HG02610 (cell line): ENCODE measurements around the gene TRIM23.
A peak's percentile ranks its signal among the peaks of the same experiment; 100 is the strongest.

ENCODE experiments used
- ATAC-seq: cut with Tn5 transposase; IDR thresholded peaks from one replicate; pipeline ENCODE4 v1.9.1; 2021; ENCODE audit warnings: mild to moderate bottlenecking, moderate library complexity; ENCODE audit not compliant: unreplicated experiment

TRIM23 gene

DNA sequence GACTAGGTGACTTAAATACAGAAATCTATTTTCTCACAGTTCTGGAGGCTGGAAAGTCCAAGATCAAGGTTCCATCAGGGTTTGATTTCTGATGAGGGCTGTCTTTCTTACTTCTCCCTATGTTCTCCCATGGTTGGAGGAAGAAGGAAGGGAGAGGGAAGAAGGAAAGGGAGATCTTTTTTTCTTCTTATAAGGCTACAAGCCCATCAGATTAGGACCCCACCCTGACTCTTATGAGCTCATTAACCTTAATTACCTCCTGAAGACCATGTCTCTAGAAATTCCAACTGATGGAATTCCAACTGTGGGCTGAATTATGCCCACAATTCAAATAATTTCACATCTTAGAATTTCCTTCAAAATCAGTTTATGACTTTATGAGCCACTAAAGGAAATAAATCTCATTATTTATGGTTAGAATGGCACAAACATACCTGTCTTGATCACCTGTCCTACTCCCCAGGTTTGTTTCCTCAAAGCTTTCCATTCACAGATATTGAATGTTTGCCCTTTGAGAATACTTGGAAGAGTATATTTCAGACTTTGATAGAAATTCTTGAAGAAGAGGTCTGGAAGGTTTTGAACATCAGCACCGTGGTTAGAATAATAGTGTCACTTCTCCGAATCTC is 53.4 kb downstream of the TRIM23 start:
- ATAC-seq, result no peak

GRCh38 chr5:65566505-65566904 is 57.6 kb downstream of the TRIM23 start:
- no peak for ATAC-seq

- no peak for ATAC-seq
Observed at GRCh38 chr5:65563777-65564176, 60.4 kb downstream of the TRIM23 start.

DNA sequence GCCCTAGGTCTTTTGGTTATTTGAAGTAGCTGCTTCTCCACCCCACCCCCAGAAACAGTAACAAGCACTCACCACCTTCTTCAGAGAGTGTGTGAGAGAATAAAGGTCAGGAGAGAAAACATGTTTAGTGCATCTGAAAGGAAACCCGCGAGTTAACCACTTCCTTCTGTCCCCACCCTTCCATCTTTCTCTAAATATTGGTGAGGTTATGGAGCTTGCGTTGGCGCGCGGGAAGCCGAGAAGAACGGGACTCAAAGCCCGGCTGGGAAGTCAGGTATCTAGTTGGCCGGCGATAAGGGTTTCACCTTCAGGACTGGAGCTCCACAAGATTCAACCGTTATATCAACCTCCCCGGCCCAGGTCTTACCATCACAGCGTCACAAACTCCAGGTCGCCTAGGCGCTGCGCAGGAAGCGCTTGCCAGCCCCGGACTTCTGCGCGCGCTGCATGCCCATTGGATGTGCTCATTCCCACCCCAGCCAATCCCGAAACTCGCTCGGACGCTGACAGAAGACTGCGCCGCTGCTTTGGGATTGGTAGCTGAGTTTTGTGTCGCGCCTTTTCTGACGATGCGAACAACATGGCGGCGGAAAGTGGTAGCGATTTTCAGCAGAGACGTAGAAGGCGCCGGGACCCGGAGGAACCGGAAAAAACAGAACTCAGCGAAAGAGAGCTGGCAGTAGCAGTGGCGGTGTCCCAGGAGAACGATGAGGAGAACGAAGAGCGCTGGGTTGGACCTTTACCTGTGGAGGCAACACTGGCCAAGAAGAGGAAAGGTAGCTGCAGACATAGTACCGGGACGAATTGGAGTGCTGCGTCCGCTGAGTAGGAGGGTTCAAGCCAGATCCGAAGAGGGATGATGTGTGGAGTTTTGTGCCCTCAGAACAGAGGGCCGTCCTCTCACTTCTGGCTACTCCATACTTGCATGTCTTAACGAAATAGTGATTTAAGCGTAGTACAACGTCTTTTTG is 61.1 kb downstream of the TRIM23 start, which contains the start of the genes CENPK and PPWD1:
Gene CENPK (minus strand): TSS at position 438 of the 971 bp plus-strand sequence. CDS start 8,261 bp downstream, outside the sequence.
Gene PPWD1 (plus strand): TSS at position 566 of the 971 bp plus-strand sequence. CDS start 15 bp downstream, at position 581.
- peak; percentile 98 for ATAC-seq

DNA sequence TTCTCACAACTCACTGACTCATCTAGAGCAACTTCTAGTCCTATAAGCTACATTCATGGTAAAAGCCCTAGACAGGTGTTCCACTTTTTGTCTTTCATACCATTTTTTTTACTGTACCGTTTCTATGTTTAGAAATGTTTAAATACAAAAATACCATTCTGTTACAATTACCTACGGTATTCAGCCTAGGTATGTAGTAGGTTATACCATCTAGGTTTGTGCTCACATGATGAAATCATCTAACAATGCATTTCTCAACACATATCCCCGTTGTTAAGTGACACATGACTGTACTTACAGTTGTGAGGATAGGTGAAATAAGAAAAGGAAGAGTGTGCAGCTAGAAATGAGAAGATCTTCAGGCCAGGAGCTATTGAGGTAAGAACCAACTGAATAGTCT is 67.4 kb downstream of the TRIM23 start:
- no peak for ATAC-seq

DNA sequence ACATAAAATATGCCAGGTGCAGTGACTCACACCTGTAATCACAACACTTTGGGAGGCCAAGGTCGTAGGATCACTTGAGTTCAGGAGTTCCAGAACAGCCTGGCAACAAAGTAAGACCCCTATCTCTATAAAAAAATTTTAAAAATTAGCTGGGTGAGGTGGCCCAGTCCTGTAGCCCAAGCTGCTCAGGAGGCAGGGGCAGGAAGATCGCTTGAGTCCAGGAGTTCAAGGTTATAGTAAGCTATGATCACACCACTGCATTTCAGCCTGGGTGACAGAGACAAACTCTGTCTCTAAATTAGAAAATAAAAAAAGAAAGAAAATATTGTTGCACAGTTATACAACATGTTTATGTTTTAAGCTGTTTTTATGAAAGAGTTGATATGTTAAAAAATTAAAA is 68.0 kb downstream of the TRIM23 start:
- no peak for ATAC-seq

DNA sequence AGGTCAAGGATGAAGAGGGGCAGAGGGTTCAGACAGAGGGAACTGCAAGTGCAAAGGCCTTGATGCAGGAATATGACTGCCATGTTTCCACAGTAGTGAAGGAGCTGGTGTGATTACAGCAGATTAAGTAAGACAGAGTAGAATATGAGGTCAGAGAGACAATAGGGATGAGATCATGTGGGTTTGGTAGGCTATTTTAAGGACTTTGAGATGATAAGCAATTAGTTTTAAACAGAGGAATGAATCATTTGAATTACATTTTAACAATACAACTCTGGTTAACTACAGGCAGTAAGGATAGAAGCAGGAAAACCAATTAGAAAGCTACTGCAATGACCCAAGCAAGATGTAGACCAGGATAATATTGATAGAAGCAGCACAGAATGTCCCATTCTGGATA is 68.8 kb downstream of the TRIM23 start:
- no peak for ATAC-seq

- no peak for ATAC-seq
Observed at GRCh38 chr5:65553941-65554340, 70.2 kb downstream of the TRIM23 start.

DNA sequence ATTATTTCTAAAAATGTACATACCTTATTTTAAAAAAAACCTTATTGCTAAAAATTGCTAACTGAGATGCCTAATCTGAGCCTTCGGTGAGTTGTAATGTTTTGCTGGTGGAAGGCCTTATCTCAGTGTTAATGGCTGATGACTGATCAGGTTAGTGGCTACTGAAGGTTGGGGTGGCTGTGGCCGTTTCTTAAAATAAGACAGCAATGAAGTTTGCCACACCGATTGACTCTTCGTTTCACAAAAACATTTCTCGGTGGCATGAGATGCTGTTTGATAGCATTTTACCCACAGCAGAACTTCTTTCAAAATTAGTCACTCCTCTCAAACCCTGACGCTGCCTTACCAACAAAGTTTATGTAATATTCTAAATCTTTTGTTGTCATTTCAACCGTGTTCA is 75.9 kb downstream of the TRIM23 start:
- ATAC-seq, result no peak

DNA sequence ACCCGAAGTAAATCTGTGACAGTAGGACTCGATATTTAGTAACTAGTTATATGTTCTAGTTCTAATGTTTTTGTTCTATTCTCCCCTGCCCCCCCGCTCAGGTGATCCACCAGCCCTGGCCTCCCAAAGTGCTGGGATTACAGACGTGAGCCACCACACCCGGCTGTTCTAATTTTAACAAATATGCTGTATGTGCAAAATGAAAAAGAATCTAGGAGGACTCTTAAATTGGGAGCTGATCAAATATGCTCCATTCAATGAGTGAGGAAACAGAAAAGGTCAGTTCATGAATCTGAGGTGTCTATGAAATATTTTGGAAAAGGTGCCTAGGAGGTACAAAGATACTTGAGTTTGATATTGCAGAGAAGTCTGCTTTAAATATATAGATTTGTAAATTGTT is 78.0 kb downstream of the TRIM23 start:
- no peak for ATAC-seq

DNA sequence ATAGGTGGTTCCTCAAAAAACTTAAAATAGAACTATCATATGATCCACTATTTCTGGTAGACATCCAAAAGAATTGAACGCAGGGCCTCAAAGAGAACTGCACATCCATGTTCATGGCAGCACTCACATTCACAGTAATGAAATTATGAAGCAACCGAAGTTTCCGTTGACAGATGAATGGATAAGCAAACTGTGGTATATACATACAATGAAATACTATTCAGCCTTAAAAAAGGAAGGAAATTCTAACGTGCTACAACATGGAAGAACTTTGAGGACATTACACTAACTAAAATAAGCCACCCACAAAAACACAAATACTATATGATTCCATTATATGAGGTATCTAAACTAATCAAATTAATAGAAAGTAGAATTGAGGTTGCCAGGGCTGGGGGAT is 79.7 kb downstream of the TRIM23 start:
- no peak for ATAC-seq

DNA sequence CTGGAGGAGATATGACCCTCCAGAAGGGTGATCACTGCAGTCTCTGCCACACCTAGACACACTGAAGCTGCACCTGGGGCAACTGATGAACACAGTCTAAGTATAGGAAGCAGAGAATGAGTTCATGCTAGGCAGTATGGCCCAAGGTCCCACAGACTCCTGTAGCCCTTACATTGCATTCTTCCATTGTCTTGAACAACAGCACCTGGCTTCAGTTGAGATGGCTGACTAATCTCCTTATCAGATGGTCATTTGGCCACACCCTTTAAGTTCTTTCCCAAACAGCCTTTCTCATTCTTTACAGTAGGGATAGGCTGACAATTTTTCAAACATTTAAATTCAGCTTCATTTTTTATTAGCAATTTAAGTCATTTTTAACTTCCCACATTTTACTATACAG is 84.3 kb downstream of the TRIM23 start:
- no peak for ATAC-seq
